ENCODE data around the gene CAPN3.

CAPN3 gene

DNA sequence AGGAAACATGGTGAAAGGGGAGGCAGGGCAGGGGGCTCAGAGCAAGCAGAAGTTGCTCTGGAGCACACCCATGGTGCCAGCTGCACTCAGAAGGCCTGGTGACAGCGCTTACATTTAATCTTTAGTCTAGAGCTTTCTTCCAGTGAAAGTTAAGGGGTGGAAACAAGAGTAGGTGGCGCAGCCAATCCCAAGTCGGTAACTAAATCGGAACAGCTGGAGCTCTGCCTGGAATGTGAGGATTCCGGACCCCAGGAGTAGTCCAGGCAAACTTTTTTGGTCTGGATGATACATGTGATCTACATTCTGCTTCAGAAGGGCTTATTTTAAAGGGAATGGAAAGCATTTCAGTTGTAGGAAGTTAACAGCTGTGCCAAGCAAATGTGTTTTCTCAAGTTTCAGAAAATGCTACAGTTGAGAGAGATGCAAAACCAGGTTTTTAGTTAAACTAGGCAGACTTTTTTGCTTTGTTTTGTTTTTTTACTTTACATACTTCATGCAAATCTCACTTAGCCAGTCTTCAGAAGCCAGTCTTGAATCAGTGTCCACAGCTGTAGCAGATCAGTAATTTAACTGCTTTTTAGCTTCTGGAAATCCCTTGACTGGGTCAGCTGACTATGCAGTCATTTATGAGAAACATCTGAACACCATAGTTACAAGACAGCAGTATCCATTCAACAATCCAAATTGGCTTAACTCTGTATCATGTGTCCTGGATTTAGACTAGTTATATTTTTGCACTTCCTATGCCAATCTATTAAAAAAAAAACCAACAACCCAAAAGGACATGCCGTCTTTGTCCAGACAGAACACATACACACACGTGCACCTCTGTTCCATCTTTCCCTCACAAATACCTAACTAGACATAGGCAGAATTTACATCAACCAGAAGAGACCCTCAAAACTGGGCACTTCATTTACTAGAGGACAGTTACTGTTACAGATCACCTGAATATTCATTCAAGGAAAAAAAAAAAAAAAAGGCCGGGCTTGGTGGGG lies 98.4 kb downstream of the CAPN3 start:
- DNase-seq: peak; percentile 49

DNA sequence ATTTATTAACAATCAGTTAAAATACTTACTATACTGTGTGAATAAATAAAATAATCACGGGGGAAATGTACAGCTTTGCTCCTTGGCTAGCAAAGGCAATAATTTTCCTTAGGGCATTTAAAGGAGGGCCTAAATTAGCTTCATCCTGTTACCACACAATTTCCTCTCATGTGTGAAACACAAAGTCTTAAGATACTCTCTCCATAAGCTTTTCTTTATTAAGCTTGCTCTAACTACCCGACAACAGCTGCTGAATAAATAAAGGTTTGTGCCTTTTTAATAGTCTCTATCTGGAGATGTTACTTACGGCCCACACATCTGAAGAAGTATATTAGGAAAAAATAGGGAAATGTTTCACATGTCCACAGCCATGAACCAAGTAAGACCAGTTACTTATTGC lies 102.0 kb downstream of the CAPN3 start:
- no peak for DNase-seq
